SKM-1 treated with dmso at 0.1 percent for 144 hours (cell line): Measurements from ENCODE around the gene VAV3.

Experiments
- DNase-seq: peaks from one replicate; lab custom pipeline; 2025; ENCODE audit not compliant: unreplicated experiment; lab: John Stamatoyannopoulos, UW

The VAV3 gene

GRCh38 chr1:107939256-107939655 lies 25.7 kb downstream of the VAV3 start:
- no peak for DNase-seq

DNA sequence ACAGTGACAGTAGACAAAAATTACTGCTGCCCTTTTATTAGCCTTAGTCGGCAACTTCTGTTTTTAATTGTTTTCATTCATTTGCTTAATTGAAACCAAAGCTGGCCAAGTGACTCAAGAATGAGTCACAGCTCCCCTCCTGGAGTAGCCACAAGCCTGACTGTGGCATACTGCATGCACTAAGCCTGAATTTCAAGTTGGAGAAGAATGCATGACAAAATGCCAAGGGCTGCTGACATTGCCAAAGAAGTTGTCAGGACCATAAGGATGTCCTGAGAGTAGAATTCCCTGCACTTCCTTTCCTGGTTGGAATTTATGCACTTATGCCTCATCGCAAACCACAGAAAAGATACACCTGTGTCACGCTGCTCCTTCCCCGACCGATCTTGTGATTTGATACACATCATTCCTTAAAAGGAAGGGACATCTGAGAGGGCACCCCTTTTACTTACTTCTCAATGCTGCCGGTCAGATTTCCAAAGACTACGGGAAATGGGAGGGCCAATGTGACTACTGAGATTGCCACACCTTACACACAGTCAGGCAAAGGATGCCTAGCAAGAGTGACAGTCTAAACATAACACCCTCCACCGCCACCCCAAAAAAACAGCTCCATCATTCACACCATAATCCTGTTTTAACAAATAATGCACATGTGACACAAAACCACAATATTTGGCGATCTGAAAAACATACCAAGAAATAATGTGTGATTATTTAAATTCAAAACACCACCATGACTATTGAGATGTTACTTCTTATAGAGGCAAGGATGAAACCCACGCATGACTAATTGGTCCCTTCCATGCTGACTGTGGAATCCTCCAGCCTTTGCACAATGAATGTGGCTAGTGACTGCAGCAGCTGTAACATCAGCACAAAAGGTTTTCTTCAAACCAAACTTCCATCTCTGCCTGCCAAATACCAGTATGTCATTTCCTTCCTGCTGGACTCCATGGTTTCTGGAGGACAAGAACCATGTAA lies 28.2 kb downstream of the VAV3 start:
- peak; percentile 74 for DNase-seq

DNA sequence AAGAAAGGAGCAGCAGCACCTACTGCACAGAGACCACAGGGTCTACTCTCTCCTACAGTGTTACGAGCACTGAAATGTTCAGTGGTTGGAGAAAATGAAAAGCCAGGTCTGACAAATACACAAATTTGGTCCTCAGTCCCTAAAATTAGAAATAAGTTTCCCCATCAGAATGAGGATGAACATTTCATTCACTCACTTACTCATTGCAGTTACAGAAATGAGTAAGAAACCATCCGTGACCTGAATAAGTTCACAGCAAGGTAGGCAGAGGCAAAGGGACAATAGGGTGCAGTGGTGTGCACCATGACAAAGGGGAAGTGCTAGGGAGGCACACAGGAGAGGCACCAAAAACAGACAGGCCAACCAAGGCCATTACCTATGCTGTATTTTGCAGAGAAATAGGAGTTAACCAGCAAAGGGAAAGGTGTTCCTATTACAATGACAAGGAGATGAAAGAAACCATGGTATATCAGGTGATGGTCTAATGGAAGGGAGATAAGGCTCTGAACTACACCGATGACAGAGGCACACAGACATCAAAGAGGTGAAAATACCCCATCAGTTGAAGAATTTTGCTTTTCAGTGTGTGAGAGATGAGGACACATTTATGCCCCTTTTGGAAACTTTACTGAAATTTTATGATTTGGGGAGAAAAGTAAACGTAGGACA lies 29.4 kb downstream of the VAV3 start:
- peak; percentile 40 for DNase-seq

GRCh38 chr1:107934578-107934977 lies 30.4 kb downstream of the VAV3 start:
- no peak for DNase-seq

DNA sequence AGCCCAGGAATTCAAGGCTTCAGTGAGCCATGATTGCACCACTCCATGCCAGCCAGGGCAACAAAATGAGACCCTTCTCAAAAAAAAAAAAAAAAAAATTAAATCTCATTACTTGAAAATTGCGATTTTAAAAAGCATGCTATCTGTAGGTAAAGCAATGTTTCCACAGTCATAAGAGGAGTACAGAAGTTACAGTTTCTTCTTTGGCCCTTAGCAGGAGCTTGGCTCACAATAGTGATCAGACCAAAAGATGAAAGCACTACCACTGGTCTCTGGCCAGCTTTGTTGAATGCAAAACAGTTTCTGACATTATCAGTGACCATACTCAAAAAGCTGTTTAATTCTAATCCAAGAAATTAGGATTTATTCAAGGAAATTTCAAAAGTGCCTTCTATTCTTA lies 31.2 kb downstream of the VAV3 start:
- DNase-seq = no peak

GRCh38 chr1:107930292-107930691 lies 34.7 kb downstream of the VAV3 start:
- DNase-seq = no peak

DNA sequence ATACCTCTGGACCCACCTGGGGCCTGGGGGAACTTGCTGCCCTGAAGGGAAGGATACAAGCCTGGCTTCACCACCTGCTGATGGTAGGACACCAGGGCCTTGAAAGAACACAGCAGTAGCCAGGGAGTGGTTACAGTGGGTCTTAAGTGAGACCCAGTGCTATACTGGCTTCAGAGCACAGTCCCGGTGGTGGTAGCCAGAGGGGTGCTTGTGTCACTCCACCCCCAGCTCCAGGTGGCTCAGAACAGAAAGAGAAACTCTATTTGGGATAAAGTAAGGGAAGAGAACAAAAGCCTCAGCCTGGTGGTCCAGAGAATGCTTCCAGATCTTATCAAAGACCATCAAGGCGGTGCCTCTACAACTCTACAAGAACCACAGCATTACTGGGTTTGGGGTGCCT lies 37.2 kb downstream of the VAV3 start:
- no peak for DNase-seq

DNA sequence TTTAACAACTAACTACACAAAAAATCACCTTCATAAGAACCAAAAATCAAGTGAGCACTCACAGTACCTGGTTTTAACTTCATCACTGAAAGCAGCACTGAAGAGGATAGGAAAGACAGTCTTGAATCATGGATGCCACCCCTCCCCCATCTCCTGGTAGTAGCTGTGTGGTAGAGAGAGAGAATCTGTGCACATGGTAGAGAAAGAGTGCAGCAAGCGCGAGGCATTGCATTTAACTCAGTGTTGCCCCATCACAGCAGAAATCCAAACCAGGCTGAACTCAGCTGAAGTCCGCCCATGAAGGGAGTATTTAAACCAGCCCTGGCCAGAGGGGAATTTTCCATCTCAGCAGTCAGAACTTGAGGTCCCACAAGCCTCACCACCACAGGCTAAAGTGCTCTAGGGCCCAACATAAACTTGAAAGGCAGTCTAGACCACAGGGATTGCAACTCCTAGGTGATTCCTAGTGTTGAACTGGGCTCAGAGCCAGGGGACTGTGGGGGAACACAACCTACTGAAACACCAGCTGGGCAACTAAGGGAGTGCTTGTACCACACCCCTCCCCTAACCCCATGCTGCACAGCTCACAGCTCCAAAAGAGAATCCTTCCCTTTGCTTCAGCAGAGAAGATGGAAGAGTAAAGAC lies 38.4 kb downstream of the VAV3 start:
- DNase-seq = peak; percentile 26

DNA sequence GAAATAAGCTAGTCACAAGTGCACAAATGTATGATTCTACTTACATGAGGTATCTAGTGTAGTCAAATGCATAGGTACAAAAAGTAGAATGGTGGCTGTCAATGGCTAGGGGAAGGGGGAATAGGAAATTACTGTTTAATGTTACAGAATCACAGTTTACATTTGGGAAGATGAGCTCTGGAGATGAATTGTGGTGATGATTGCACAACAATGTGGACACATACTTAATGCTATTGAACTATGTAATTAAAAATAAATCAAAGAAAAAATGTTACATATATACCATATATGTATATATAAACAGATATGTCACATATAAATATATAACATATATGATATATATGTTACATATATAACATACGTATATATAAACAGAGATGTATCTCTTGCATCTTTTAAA lies 39.4 kb downstream of the VAV3 start:
- no peak for DNase-seq

GRCh38 chr1:107920999-107921398 lies 44.0 kb downstream of the VAV3 start:
- no peak for DNase-seq

- DNase-seq = no peak
Measured at GRCh38 chr1:107920561-107920960, 44.4 kb downstream of the VAV3 start.

DNA sequence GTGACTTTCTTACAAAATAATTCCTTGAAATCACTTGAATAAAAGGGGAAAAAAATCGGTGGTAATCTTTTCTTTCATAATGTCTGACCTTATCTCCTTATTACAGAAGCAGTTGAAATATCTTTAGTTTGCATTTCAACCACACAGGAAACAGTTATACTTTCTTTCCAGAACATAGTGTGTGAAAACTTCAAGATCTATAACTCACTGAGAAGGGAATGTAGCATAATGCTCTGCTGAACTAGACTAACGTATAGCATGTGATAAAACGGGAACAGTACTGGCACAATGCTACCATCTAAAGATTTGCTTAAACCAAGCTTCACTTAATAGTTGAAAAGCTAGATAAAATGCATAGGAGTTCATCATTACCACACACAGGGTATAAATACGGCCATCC lies 45.0 kb downstream of the VAV3 start:
- peak; percentile 36 for DNase-seq

- peak; percentile 26 for DNase-seq
Measured at GRCh38 chr1:107914119-107914765, 50.7 kb downstream of the VAV3 start.

GRCh38 chr1:107912656-107913055 lies 52.3 kb downstream of the VAV3 start:
- no peak for DNase-seq

DNA sequence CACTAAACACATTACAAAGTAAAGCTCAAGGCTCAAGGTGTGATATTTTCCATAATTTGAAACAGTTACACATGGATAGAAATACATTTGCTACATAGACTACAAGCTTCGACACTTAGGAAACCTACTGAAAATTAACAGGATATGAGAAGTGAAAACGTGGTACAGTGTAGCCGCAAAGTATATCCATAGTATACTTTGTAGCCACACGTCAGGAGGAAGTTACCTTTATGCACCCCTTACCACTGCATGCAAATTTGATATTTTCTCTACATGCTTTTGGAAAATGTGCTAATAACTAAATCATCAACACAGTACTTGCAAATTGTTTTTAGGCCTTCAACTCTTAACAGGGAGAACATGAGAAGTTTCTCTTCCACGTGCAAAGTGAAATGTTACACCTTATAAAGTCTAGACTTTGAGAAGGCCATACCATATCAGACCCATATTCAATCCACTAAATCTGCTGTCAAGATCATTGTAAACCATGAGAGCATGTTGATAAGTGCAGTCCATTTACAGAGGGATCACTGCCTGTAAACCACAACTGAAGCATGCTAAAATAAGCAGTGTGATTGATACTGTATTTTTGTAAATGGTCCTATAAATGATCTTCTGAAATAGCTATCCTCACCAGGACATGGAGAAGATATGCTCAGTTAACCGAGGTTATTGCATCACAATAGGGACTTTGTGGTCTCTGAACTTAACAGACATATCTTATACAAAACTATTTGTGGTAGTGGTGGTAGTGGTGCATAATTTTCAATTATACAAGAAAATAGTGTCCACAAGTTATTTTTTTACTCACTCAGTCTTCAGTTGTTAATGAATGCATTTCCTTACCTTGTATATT lies 64.7 kb downstream of the VAV3 start:
- no peak for DNase-seq

- DNase-seq = no peak
Measured at GRCh38 chr1:107899655-107900054, 65.3 kb downstream of the VAV3 start.

DNA sequence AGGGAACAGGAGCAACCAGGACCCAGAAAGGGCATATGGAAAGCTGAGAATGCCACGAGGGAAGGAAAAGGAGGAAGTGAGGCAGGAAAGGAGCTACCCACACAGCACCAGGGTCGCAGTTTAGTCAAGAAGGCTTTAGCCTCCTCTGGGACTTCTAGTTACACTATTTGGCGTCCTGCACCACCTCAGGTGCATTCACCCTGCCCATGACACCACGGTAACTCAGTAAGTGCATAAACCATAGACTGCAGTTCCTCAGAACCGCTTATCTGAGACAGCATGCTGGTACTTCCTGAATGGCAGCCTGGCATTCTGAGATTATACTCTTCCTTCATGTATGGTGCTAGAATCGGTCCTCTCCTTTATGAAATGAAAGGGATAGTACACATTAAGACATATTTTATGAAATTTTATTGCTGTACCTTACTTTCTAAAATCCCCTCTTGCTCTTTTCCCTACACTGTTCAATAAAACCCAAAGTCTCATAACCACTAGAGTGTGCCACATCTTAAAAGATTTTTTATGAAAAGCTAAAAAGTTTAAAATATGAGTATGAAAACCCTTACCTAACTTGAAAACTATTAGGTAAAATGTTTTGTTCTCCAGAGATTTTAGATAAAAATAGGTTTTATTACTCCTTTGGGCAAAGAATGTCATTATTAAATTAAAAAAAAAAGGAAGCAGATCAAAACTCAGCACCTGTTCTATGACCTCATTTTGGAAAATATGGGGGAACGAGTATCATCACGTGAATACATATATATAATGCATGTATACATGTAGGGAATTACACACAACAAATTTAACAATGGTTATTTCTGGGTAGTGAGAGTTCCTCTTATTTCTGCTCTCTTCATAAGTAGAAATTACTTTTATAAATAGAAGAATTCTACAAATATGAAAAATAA lies 67.3 kb downstream of the VAV3 start:
- peak; percentile 42 for DNase-seq

DNA sequence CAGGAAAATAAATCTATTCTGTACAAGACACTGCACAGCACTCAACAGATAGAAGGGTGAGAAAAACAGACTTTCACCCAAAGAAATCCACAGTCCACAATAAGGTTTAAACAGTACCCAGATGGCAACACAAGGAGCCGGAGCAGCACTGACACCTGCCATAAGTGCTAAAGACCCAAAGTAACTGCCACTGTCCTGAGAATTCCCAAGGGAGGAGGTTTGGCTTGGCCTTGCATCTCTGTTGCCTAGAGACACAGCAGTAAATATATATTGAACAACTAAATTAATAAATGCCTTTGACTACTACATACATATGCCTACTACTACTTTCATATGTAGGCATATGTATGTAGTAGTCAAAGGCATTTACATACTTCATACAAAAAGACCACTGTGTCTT lies 68.0 kb downstream of the VAV3 start:
- no peak for DNase-seq

DNA sequence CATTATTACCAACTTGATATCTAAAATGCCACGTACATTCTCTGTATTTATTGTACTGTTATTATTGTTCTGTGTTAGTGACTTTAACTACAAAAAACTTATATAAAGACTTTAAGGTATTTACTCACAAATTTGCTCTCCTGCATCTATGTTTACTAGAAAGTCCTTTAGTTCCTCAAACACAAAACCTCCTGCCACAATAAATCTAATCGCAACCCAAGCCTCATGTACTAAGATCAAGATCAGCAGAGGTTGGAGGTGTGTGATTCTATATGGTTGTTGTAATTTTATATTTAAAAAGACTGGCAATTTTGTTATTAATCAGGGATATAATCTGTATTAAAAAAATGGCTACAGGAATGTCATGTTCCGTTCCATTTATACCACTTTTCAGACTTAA lies 68.6 kb downstream of the VAV3 start:
- DNase-seq = no peak
